ENCODE data around the gene RCSD1.
"Not testable (repeated sequence)": the region's sequence is repeated elsewhere in the genome, so short reads cannot be mapped to it uniquely, and the experiment has no call there.

- not testable (repeated sequence) for TF ChIP-seq SALL2 (CRISPR knock-in tag; IDR thresholded peaks at IDR 0.05); GABPB1 (CRISPR knock-in tag; IDR thresholded peaks at IDR 0.05); FOXK1 (CRISPR knock-in tag; IDR thresholded peaks at IDR 0.05; ENCODE audit: borderline replicate concordance, low read depth); EZH2 (conservative IDR thresholded peaks at IDR 0.05; ENCODE audit: low read depth, low read length)
- TF ChIP-seq, protein P1, sequence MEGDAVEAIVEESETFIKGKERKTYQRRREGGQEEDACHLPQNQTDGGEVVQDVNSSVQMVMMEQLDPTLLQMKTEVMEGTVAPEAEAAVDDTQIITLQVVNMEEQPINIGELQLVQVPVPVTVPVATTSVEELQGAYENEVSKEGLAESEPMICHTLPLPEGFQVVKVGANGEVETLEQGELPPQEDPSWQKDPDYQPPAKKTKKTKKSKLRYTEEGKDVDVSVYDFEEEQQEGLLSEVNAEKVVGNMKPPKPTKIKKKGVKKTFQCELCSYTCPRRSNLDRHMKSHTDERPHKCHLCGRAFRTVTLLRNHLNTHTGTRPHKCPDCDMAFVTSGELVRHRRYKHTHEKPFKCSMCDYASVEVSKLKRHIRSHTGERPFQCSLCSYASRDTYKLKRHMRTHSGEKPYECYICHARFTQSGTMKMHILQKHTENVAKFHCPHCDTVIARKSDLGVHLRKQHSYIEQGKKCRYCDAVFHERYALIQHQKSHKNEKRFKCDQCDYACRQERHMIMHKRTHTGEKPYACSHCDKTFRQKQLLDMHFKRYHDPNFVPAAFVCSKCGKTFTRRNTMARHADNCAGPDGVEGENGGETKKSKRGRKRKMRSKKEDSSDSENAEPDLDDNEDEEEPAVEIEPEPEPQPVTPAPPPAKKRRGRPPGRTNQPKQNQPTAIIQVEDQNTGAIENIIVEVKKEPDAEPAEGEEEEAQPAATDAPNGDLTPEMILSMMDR (CRISPR knock-in tag; IDR thresholded peaks at IDR 0.05): not testable (repeated sequence)
Observed at GRCh38 chr1:167742392-167743057, 112.5 kb downstream of the RCSD1 start.
